ENCODE measurements around the gene ATP9B. TPM values are rescaled to one million over a fixed set of nuclear protein-coding genes. Genes with fewer than 3 reads are reported as not detected.

ATP9B gene
- total RNA-seq, 1 donor from 2014 or later, result 10.8 TPM

DNA sequence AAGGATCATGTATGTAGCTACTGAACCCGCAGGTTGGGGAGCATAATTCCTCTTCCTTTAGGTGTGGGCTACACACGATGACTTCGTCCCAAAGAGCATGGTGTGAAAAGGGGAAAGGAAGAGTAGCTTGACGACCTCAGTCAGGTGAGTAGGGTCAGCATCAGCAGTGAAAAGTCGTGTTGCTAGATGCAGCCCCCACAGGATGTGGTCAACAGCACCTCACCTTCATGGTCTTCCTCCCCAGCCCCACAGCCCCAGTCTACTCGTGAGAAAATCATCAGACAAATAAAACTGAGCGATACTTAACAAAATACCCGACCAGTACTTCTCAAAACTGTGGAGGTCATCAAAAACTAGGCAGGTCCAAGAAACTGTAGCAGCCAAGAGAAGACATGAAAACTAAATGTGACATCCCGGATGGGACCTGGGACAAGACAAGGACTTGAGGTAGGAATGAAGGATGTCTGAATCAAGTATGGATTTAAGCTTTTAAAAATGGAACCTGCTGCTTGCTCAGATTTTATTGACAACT lies 249.0 kb downstream of the ATP9B start:
- TF ChIP-seq CTCF (IDR thresholded peaks at IDR 0.05; ENCODE audit: insufficient read depth, low read length, severe bottlenecking), result no peak
- Histone ChIP-seq H3K27me3 (ENCODE audit: control insufficient read depth, insufficient read depth, low read length) (no peaks in the 10 kb centered on the region), H3K36me3 (ENCODE audit: control insufficient read depth, insufficient read depth, low read length) (peaks cover 1% of the 10 kb centered on the region), H3K4me3 (ENCODE audit: low read depth, low read length) (no peak overlapping the region)
- FAIRE-seq (peak; percentile 76), DNase-seq (ENCODE audit: low read depth) (no peak)

GRCh38 chr18:79320216-79320850 lies 251.1 kb downstream of the ATP9B start:
- TF ChIP-seq CTCF (IDR thresholded peaks at IDR 0.05; ENCODE audit: insufficient read depth, low read length, severe bottlenecking), result no peak
- FAIRE-seq (no peak), DNase-seq (ENCODE audit: low read depth) (no peak)
- Histone ChIP-seq H3K4me3 (ENCODE audit: low read depth, low read length) (no peak overlapping the region), H3K36me3 (ENCODE audit: control insufficient read depth, insufficient read depth, low read length) (peaks cover 1% of the 10 kb centered on the region), H3K27me3 (ENCODE audit: control insufficient read depth, insufficient read depth, low read length) (no peaks in the 10 kb centered on the region)

DNA sequence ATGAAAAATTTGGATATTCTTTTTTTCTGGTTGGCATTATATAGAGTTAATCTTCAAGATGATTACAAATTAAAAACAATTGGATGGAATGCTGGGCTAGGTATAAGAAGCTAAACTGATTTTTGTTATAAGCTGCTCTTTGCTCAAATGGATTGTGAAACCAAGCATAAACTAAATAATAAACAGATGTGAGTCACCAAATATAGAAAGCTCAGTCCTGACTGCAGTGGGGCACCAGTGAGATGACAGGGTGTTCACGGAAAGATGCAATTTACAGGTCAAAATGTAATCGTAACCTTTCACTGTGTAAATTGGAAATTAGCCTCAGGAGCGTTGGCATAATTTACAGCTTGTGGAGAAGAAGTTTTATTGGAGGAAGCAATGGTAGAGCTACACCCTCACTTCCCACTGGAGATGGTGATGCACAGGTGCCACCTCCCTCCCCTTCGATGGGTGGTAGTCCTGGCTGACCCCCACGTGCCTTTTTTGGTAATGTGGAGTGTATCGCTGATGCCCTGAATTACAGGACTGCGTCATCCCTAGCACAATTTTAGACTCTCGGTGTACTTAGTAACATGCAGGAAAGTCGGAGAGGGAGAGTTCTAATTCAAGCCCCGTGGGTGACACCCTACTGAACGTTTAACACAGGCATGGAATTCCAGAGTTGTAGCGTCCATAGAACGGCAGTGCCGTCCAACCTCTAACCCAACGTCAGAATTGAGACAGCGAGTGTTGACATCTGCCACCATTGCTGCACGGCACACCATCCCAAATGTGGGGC lies 252.6 kb downstream of the ATP9B start:
- no peaks in the 10 kb centered on the region for H3K27me3 ChIP-seq (ENCODE audit: control insufficient read depth, insufficient read depth, low read length)
- DNase-seq (ENCODE audit: low read depth) (no peak), FAIRE-seq (no peak)

GRCh38 chr18:79322441-79322840 lies 253.2 kb downstream of the ATP9B start:
- Histone ChIP-seq H3K27me3 (ENCODE audit: control insufficient read depth, insufficient read depth, low read length) (no peaks in the 10 kb centered on the region), H3K36me3 (ENCODE audit: control insufficient read depth, insufficient read depth, low read length) (peaks cover 1% of the 10 kb centered on the region), H3K4me3 (ENCODE audit: low read depth, low read length) (no peak overlapping the region)
- DNase-seq (ENCODE audit: low read depth) (no peak), FAIRE-seq (no peak)
- TF ChIP-seq CTCF (IDR thresholded peaks at IDR 0.05; ENCODE audit: insufficient read depth, low read length, severe bottlenecking), result no peak

More for the DNA sequence above, 252.6 kb downstream of the ATP9B start:
- TF ChIP-seq CTCF (IDR thresholded peaks at IDR 0.05; ENCODE audit: insufficient read depth, low read length, severe bottlenecking), result no peak
- no peak overlapping the region for H3K4me3 ChIP-seq (ENCODE audit: low read depth, low read length)
- peaks cover 1% of the 10 kb centered on the region for H3K36me3 ChIP-seq (ENCODE audit: control insufficient read depth, insufficient read depth, low read length)

- peaks cover 1% of the 10 kb centered on the region for H3K36me3 ChIP-seq (ENCODE audit: control insufficient read depth, insufficient read depth, low read length)
- no peak for TF ChIP-seq CTCF (IDR thresholded peaks at IDR 0.05; ENCODE audit: insufficient read depth, low read length, severe bottlenecking)
- DNase-seq (ENCODE audit: low read depth) (no peak), FAIRE-seq (no peak)
- no peaks in the 10 kb centered on the region for H3K27me3 ChIP-seq (ENCODE audit: control insufficient read depth, insufficient read depth, low read length)
- H3K4me3 ChIP-seq (ENCODE audit: low read depth, low read length), result no peak overlapping the region
Measured at GRCh38 chr18:79323471-79323870, 254.3 kb downstream of the ATP9B start.
